GM12864 (cell line): ENCODE measurements around the gene MANBA.

Experiments used
- DNase-seq: peaks from one replicate; pipeline ENCODE4 v3.0.0-alpha.2; 2011; ENCODE audit warnings: low read depth
- H3K4me3 ChIP-seq: 2 replicates; pipeline ENCODE4 v1.5.1; 2011; ENCODE audit warnings: mild to moderate bottlenecking, low read depth, low read length, control low read depth
- CTCF ChIP-seq: IDR thresholded peaks from 2 replicates; pipeline ENCODE4 v1.5.1; 2011; ENCODE audit warnings: low read depth, mild to moderate bottlenecking, moderate library complexity, low read length, control low read depth, inconsistent platforms; ENCODE audit errors: missing control alignments

Gene MANBA

GRCh38 chr4:102683881-102684609, 76.7 kb downstream of the MANBA start:
- TF ChIP-seq CTCF, result no peak
- no peak for DNase-seq
- H3K4me3 ChIP-seq, result no peak overlapping the region

- DNase-seq, result no peak
- no peak for TF ChIP-seq CTCF
- H3K4me3 ChIP-seq, result no peak overlapping the region
These were observed 82.0 kb downstream of the MANBA start for GRCh38 chr4:102678695-102679335.

GRCh38 chr4:102678107-102678506, 82.7 kb downstream of the MANBA start:
- no peak for TF ChIP-seq CTCF
- no peak for DNase-seq
- no peak overlapping the region for H3K4me3 ChIP-seq

GRCh38 chr4:102675141-102675540, 85.6 kb downstream of the MANBA start:
- DNase-seq, result no peak
- H3K4me3 ChIP-seq, result no peak overlapping the region
- TF ChIP-seq CTCF, result no peak

- no peak overlapping the region for H3K4me3 ChIP-seq
- no peak for DNase-seq
- no peak for TF ChIP-seq CTCF
These were observed 93.8 kb downstream of the MANBA start for GRCh38 chr4:102667001-102667400.

GRCh38 chr4:102665527-102665926, 95.2 kb downstream of the MANBA start:
- no peak for DNase-seq
- no peak for TF ChIP-seq CTCF
- H3K4me3 ChIP-seq, result no peak overlapping the region

- TF ChIP-seq CTCF, result no peak
- no peak for DNase-seq
These were observed 97.7 kb downstream of the MANBA start for GRCh38 chr4:102663073-102663472.

More at GRCh38 chr4:102663073-102663472, 97.7 kb downstream of the MANBA start:
- H3K4me3 ChIP-seq, result no peak overlapping the region
